GM12892 (cell line): Measurements from ENCODE around the gene CARMIL1.

Source experiments
- POLR2A ChIP-seq: IDR thresholded peaks from 2 replicates; pipeline ENCODE4 v1.6.1; 2011; ENCODE audit warnings: low read depth, low read length, control low read depth
- POLR2AphosphoS5 ChIP-seq: IDR thresholded peaks from 2 replicates; pipeline ENCODE4 v1.6.1; 2011; ENCODE audit warnings: low read depth, low read length, control low read depth

- TF ChIP-seq POLR2A (no peak), POLR2AphosphoS5 (no peak)
Observed at GRCh38 chr6:25524542-25524941, 245.4 kb downstream of the CARMIL1 start.
